Activated naive CD8-positive, alpha-beta T cell treated with anti-CD3 and anti-CD28 coated beads, Interleukin-2, amount 10 ng/mL, durations not matched to agents 7 days and 5 days (primary cell): ENCODE measurements around the gene FAM234B. TPM values are rescaled to one million over a fixed set of nuclear protein-coding genes. Genes with fewer than 3 reads are reported as not detected.

Experiments used
- ATAC-seq: fragments of 150-1000 bp; cut with Tn5 transposase; one replicate; pipeline ENCODE4 v1.10.0; 2021; ENCODE audit warnings: low read depth, moderate library complexity
- POLR2A ChIA-PET: fragments of 350-600 bp; sonication (Branson Sonifier 250); formaldehyde crosslinking; loops from one replicate; lab custom pipeline; 2021; ENCODE audit warnings: antibody characterized with exemption; lab: Charles Lee
- DNase-seq: peaks from one replicate; pipeline ENCODE4 v3.0.0; 2021
- H3K27ac Mint-ChIP-seq: one replicate; pipeline ENCODE4 v1.8.0; 2022; ENCODE audit warnings: mild to moderate bottlenecking, mixed read lengths
- H3K27me3 Mint-ChIP-seq: one replicate; pipeline ENCODE4 v1.8.0; 2022; ENCODE audit warnings: mild to moderate bottlenecking, moderate library complexity, mixed read lengths
- H3K36me3 Mint-ChIP-seq: one replicate; pipeline ENCODE4 v1.8.0; 2021; ENCODE audit warnings: mild to moderate bottlenecking, mixed read lengths
- H3K4me1 Mint-ChIP-seq: one replicate; pipeline ENCODE4 v1.8.0; 2021; ENCODE audit warnings: mixed read lengths
- H3K4me3 Mint-ChIP-seq: one replicate; pipeline ENCODE4 v1.8.0; 2022; ENCODE audit warnings: mild to moderate bottlenecking, moderate library complexity, mixed read lengths
- H3K9me3 Mint-ChIP-seq: one replicate; pipeline ENCODE4 v1.8.0; 2021; ENCODE audit warnings: mixed read lengths
- total RNA-seq, 2 experiments: library from RNA; stranded (reverse); gene quantifications; one replicate each; pipeline ENCODE4 v1.2.3, GENCODE V29; 2021

Gene FAM234B
- total RNA-seq, 2 experiments from 2014 or later, result 5.1 to 6.8 TPM

- POLR2A ChIA-PET, result no interaction called here
- no peak overlapping the region for H3K4me3 Mint-ChIP-seq
- ATAC-seq, result no peak
Observed at GRCh38 chr12:13094367-13094766, 50.2 kb downstream of the FAM234B start.

GRCh38 chr12:13095266-13095995 lies 51.2 kb downstream of the FAM234B start:
- POLR2A ChIA-PET, result no interaction called here
- H3K9me3 Mint-ChIP-seq, result no peaks in the 10 kb centered on the region
- no peaks in the 10 kb centered on the region for H3K36me3 Mint-ChIP-seq
- peaks cover 2% of the 10 kb centered on the region for H3K27me3 Mint-ChIP-seq
- DNase-seq (no peak), ATAC-seq (no peak)
- H3K27ac Mint-ChIP-seq, result no peak overlapping the region
- H3K4me1 Mint-ChIP-seq, result peaks cover 24% of the 10 kb centered on the region
- H3K4me3 Mint-ChIP-seq, result no peak overlapping the region

More at GRCh38 chr12:13094367-13094766, 50.2 kb downstream of the FAM234B start:
- Mint-ChIP-seq H3K36me3 (no peaks in the 10 kb centered on the region), H3K4me1 (peaks cover 18% of the 10 kb centered on the region), H3K9me3 (no peaks in the 10 kb centered on the region), H3K27ac (no peak overlapping the region), H3K27me3 (peaks cover 2% of the 10 kb centered on the region)
- DNase-seq, result no peak

DNA sequence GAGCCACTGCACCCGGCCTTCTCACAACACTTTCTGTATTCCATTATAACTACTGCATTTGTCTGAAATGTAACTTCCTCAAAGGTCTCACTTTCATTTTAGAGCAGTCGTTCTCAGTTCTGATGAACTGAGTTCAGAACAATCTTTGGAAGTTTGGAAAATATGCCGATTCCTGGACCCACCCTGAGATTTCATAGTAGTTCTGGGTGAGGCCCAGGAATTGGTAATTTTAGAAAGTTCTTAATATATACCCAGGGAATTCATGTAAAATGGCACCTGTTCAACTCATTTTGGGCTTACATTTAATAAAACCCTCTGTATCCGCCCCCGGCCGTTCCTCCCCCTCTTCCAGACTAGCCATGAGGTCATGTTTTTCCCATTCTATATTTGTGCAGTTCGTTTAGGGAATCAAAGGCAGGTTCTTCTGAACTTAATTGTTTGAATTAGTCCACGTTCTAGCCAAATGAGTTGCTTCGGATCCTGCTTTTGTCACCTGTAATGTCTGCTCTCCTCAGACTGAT lies 53.4 kb downstream of the FAM234B start:
- Mint-ChIP-seq H3K9me3 (no peaks in the 10 kb centered on the region), H3K36me3 (no peaks in the 10 kb centered on the region), H3K27me3 (peaks cover 2% of the 10 kb centered on the region), H3K4me1 (peaks cover 28% of the 10 kb centered on the region), H3K27ac (peak overlapping the region; percentile 43), H3K4me3 (peak overlapping the region; percentile 48)
- POLR2A ChIA-PET, result interaction anchor here (0.9 kb wide), 1 partner anchor 110 kb away, joined by 3 read pairs; no protein-coding TSS in a partner anchor
- DNase-seq, result no peak
- ATAC-seq, result no peak

GRCh38 chr12:13099066-13099843 lies 55.1 kb downstream of the FAM234B start:
- ATAC-seq (no peak), DNase-seq (no peak)
- POLR2A ChIA-PET, result interaction anchor here (0.8 to 1.8 kb wide), 2 partner anchors 97 to 113 kb away, joined by 4 to 6 read pairs; partner anchors contain the start of gene EMP1
- H3K9me3 Mint-ChIP-seq, result no peaks in the 10 kb centered on the region
- peaks cover 30% of the 10 kb centered on the region for H3K4me1 Mint-ChIP-seq
- H3K36me3 Mint-ChIP-seq, result no peaks in the 10 kb centered on the region
- peak overlapping the region; percentile 21 for H3K4me3 Mint-ChIP-seq
- peaks cover 2% of the 10 kb centered on the region for H3K27me3 Mint-ChIP-seq
- peak overlapping the region; percentile 45 for H3K27ac Mint-ChIP-seq

GRCh38 chr12:13099844-13100604 lies 55.8 kb downstream of the FAM234B start:
- peaks cover 28% of the 10 kb centered on the region for H3K4me1 Mint-ChIP-seq
- no peaks in the 10 kb centered on the region for H3K9me3 Mint-ChIP-seq
- no peak for DNase-seq

GRCh38 chr12:13100605-13100881 lies 56.4 kb downstream of the FAM234B start:
- Mint-ChIP-seq H3K27me3 (no peaks in the 10 kb centered on the region), H3K36me3 (no peaks in the 10 kb centered on the region), H3K9me3 (no peaks in the 10 kb centered on the region), H3K4me3 (peak overlapping the region; percentile 82), H3K27ac (peak overlapping the region; percentile 76), H3K4me1 (peaks cover 28% of the 10 kb centered on the region)
- DNase-seq (no peak), ATAC-seq (no peak)
- POLR2A ChIA-PET, result interaction anchor here (1.4 to 1.8 kb wide), 2 partner anchors 79 to 96 kb away, joined by 5 to 6 read pairs; partner anchors contain the start of gene EMP1

More at GRCh38 chr12:13099844-13100604, 55.8 kb downstream of the FAM234B start:
- Mint-ChIP-seq H3K27ac (no peak overlapping the region), H3K4me3 (peak overlapping the region; percentile 82), H3K27me3 (peaks cover under 1% of the 10 kb centered on the region), H3K36me3 (no peaks in the 10 kb centered on the region)
- no peak for ATAC-seq
- POLR2A ChIA-PET, result interaction anchor here (0.8 to 1.8 kb wide), 3 partner anchors 80 to 112 kb away, joined by 4 to 6 read pairs (median 5); partner anchors contain the start of gene EMP1

- ATAC-seq (peak; percentile 90), DNase-seq (peak; percentile 93)
- peak overlapping the region; percentile 76 for H3K27ac Mint-ChIP-seq
- H3K36me3 Mint-ChIP-seq, result no peaks in the 10 kb centered on the region
- POLR2A ChIA-PET, result interaction anchor here (1.3 to 1.8 kb wide), 3 partner anchors 64 to 95 kb away, joined by 4 to 6 read pairs (median 5); partner anchors contain the start of gene EMP1
- peaks cover 28% of the 10 kb centered on the region for H3K4me1 Mint-ChIP-seq
- H3K27me3 Mint-ChIP-seq, result peaks cover 3% of the 10 kb centered on the region
- H3K9me3 Mint-ChIP-seq, result no peaks in the 10 kb centered on the region
- peak overlapping the region; percentile 82 for H3K4me3 Mint-ChIP-seq
Observed at GRCh38 chr12:13100882-13101769, 56.9 kb downstream of the FAM234B start.

DNA sequence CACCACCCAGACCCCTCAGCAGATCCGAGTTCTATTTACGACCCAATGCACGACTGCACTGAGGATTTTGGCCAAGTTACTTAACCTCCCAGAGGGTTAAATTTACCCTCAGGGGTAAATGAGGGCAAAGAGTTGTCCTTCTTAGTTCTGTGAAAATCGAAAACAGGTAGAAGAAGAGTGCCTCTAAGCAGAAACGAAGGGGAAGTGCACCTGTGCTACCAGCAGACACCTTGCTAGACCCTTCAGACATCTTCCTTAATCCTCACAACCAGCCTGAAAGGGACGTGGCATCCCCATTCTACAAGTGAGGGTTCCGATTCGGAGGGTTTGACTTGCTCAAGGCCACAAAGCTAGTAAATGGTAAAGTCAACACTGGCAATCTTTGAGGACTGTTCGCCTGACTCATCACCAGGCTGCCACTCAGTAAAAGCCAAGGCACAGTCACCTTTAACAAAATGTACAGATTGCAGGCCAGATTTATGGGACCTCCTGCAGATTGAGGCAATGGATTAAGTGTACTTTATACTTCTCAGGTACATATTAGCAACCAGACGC lies 57.7 kb downstream of the FAM234B start:
- POLR2A ChIA-PET, result interaction anchor here (1.3 kb wide), 1 partner anchor 63 kb away, joined by 4 read pairs; no protein-coding TSS in a partner anchor
- peaks cover 4% of the 10 kb centered on the region for H3K27me3 Mint-ChIP-seq
- H3K4me3 Mint-ChIP-seq, result peak overlapping the region; percentile 67
- H3K27ac Mint-ChIP-seq, result peak overlapping the region; percentile 26
- DNase-seq, result no peak
- H3K36me3 Mint-ChIP-seq, result no peaks in the 10 kb centered on the region
- H3K9me3 Mint-ChIP-seq, result no peaks in the 10 kb centered on the region
- peaks cover 29% of the 10 kb centered on the region for H3K4me1 Mint-ChIP-seq
- no peak for ATAC-seq

DNA sequence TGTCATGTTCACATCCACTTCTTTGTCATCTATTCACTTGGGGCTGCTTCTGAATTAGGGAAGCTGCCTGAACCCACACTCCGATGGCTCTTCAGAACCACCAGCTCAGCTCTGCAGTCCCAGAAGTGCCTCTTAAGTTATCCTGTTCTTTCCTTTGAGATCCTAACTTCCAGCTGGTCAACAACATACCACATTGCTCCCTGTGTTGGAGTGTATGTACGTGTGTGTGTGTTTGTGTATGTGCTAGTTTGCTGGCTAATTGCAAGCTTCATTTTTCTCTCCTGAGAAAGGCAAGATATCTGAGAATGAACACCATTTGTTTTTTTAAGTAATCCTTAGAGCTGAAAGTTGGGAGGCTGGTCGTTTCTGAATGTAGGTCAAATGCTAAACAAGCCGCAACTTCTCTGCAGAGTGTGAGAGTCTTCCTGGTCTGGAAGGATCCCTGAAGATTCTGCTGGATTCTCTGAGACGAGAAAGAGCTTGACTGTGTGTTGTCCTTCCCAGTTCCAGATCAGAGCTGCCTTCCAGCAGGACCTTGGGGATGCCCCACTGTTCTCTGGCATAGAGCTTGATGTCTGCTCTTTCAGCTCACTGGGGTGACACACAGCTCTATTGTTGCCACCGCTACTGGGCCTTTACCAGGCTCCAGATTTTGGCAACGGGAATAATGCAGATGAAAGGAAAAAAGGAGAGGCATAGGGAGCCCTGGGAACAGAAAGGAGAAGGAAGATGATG lies 58.4 kb downstream of the FAM234B start:
- H3K4me3 Mint-ChIP-seq, result no peak overlapping the region
- POLR2A ChIA-PET, result interaction anchor here (0.6 to 1.3 kb wide), 2 partner anchors 63 to 95 kb away, joined by 3 to 4 read pairs; no protein-coding TSS in a partner anchor
- DNase-seq (no peak), ATAC-seq (no peak)
- H3K36me3 Mint-ChIP-seq, result no peaks in the 10 kb centered on the region
- peaks cover 29% of the 10 kb centered on the region for H3K4me1 Mint-ChIP-seq
- H3K9me3 Mint-ChIP-seq, result no peaks in the 10 kb centered on the region
- peaks cover 4% of the 10 kb centered on the region for H3K27me3 Mint-ChIP-seq
- H3K27ac Mint-ChIP-seq, result peak overlapping the region; percentile 8

DNA sequence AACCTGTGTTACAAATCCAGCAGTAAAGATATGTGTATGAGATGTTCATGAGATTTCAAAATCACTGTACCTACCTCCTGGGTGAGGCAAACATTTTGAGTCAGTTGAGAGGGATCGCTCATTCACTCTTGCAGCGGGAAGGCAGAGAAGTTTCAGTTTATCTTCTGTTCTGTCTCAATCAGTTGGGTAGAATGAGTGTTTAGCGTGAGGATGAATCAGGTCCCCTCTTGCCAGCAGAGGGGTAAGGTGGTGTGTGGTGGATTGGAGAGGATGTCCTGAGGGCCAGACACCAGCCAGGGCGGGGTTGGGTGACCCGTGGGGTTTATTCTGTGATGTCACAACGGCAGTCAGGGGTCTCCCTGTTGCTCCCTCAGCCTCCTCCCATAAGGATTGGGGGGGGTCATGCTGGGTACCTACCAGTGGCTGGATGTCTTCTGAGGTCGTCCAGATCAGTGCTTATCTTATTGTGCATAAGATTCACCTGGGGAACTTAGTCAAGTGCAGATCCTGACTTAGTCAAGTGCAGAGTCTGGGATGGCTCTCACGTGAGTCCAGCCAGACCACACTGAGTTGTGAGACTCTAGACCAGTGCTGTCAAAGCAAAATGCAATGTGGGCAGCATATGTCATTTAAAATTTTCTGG lies 59.3 kb downstream of the FAM234B start, which contains the start of gene GSG1:
Gene GSG1 (minus strand): TSS at position 277 of the 643 bp plus-strand sequence. CDS start 155 bp downstream, at position 122.
- peaks cover 23% of the 10 kb centered on the region for H3K4me1 Mint-ChIP-seq
- no peaks in the 10 kb centered on the region for H3K36me3 Mint-ChIP-seq
- no peaks in the 10 kb centered on the region for H3K9me3 Mint-ChIP-seq
- ATAC-seq (no peak), DNase-seq (no peak)
- peaks cover 12% of the 10 kb centered on the region for H3K27me3 Mint-ChIP-seq
- POLR2A ChIA-PET, result no interaction called here
- no peak within 1 kb of the TSS for H3K27ac Mint-ChIP-seq
- H3K4me3 Mint-ChIP-seq, result no peak within 1 kb of the TSS

DNA sequence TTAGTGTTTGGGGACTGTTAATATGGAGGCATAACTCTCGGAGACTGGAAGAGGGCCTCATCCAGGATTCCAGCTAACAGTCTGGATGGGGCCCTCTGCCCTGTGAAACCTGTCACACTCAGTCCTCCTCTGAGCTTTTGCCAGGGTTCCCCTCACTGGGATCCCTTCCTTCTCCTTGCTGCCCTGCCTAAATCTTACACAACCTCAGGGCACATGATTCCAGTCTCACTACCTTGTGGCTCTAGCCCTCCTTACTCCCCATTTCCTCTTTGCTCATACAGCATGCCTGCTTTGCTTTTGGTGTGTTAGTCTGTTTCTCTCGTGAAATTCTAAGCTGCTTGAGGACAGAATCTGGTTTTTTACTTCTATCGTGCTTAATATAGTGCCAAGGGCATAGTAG lies 60.2 kb downstream of the FAM234B start:
- Mint-ChIP-seq H3K9me3 (no peaks in the 10 kb centered on the region), H3K27me3 (peaks cover 16% of the 10 kb centered on the region), H3K4me3 (no peak overlapping the region), H3K4me1 (peaks cover 14% of the 10 kb centered on the region), H3K36me3 (no peaks in the 10 kb centered on the region), H3K27ac (no peak overlapping the region)
- ATAC-seq (no peak), DNase-seq (no peak)
- POLR2A ChIA-PET, result no interaction called here
